Adrenal gland (tissue), 12 donors: Measurements from ENCODE around the gene OLFM2. TPM values are rescaled to one million over a fixed set of nuclear protein-coding genes. Genes with fewer than 3 reads are reported as not detected.

Experiments
- DNase-seq, 7 donors: peaks; one replicate each; pipeline ENCODE4 v3.0.0-alpha.2; 2019 to 2020
- H3K27ac ChIP-seq, 5 donors: fragments of 200-600 bp; sonication (generic) in 4 of 5; 1 replicate in 3 of 5; 2 replicates in 2 of 5; pipeline versions ENCODE4 v1.5.1 to v1.8.0; 2016 to 2020; ENCODE audit warnings: mild to moderate bottlenecking in 1 of 5
- H3K27me3 ChIP-seq: fragments of 200-600 bp; 2 replicates; pipeline ENCODE4 v1.8.0; 2021
- H3K36me3 ChIP-seq, 2 donors: fragments of 200-600 bp; replicated peaks in 1 of 2; 1 replicate in 1 of 2; 2 replicates in 1 of 2; pipeline versions ENCODE4 v1.5.1 to v1.8.0; 2018 to 2022
- H3K4me1 ChIP-seq, 2 donors: fragments of 200-600 bp; replicated peaks in 1 of 2; 1 replicate in 1 of 2; 2 replicates in 1 of 2; pipeline versions ENCODE4 v1.5.1 to v1.8.0; 2018 to 2021
- H3K4me3 ChIP-seq, 4 donors: fragments of 200-600 bp; sonication (generic) in 3 of 4; one replicate each; pipeline ENCODE4 v1.5.1; 2016 to 2018
- H3K9me3 ChIP-seq, 3 donors: fragments of 200-600 bp; sonication (generic) in 1 of 3; replicated peaks in 1 of 3; 1 replicate in 2 of 3; 2 replicates in 1 of 3; pipeline versions ENCODE4 v1.5.1 to v1.8.0; 2016 to 2021
- CTCF ChIP-seq, 6 experiments: fragments of 450-650 bp in 4 of 6; fragments of 200-600 bp in 2 of 6; sonication (generic) in 1 of 6; IDR thresholded peaks; 1 replicate in 5 of 6; 2 replicates in 1 of 6; pipeline versions ENCODE4 v1.5.1 to v1.8.0; 2016 to 2021; ENCODE audit warnings: antibody characterized with exemption in 6 of 6, mild to moderate bottlenecking in 2 of 6, moderate library complexity in 1 of 6
- POLR2A ChIP-seq, 2 donors: fragments of 450-650 bp; IDR thresholded peaks; one replicate each; pipeline ENCODE4 v1.6.1; 2017; ENCODE audit warnings: antibody characterized with exemption in 2 of 2, mild to moderate bottlenecking in 2 of 2, moderate library complexity in 1 of 2
- WGBS, 4 donors: extraction: QIAGEN DNeasy Blood & Tissue Kit in 2 of 4; methylation state at CpG; one replicate each; pipeline versions ENCODE4 v1.1.5 to v1.1.7; 2013 to 2017; 5-methylcytosine and 5-hydroxymethylcytosine counted together
- intact Hi-C, 2 donors: fragments of 100-400 bp; cut with DNase I; formaldehyde crosslinking; loops; one replicate each; pipeline versions ENCODE4 v1.14.1 to v1.15.0; 2022 to 2023
- polyA plus RNA-seq, 3 donors: library from polyadenylated mRNA; stranded (reverse); fragments of 200-250 nt in 2 of 3; fragments of 350-450 nt in 1 of 3; fragmentation: Illumina TruSeq in 1 of 3; extraction: RNeasy Lipid Tissue Mini Kit (QIAGEN cat#74804) in 1 of 3; gene quantifications; one replicate each; pipeline ENCODE4 v1.2.3, GENCODE V29; 2013 to 2014
- total RNA-seq, 9 donors: library from RNA; depleted of rRNA in 4 of 9; stranded (reverse); fragments of >200 nt in 4 of 9; fragments of 120-200 nt in 1 of 9; fragmentation: NEBNext Ultra II Directional in 1 of 9; extraction: Animal tissue kit (Norgen Biotek cat#: 25700) in 1 of 9; gene quantifications; one replicate each; pipeline versions ENCODE4 v1.1.0 to v1.2.4, GENCODE V29; 2013 to 2023
- donor health status: healthy with polysubstance abuse.
- donor health status: Bipolar disorder and iron deficiency.
- donor health status: DM: yes; HTN: yes; CAD: no.
- donor health status: DM: no; HTN: no; CAD: no.
- donor health status: DM: no; HTN: no; CAD: no.
- donor health status: DM: yes; HTN: yes; CAD: no.

OLFM2 gene
- total and polyA plus RNA-seq, 12 donors = 2.2 to 76.2 (median 51.5) TPM

GRCh38 chr19:9838324-9838723 is 98.0 kb downstream of the OLFM2 start:
- WGBS, 4 donors = 88 to 94% (median 92%) methylated on average over 2 to 15 of the region's 15 CpGs
- Histone ChIP-seq H3K27ac (no peak overlapping the region), H3K9me3 (no peaks in the 10 kb centered on the region), H3K36me3 (peaks cover 0 to 37% of the 10 kb centered on the region in 2 donors), H3K27me3 (no peaks in the 10 kb centered on the region), H3K4me1 (peaks cover 16 to 31% of the 10 kb centered on the region in 2 donors), H3K4me3 (no peak overlapping the region)
- intact Hi-C loops = no loop called here
- no peak for DNase-seq
- TF ChIP-seq CTCF (IDR thresholded peaks at IDR 0.05) (no peak), POLR2A (IDR thresholded peaks at IDR 0.05) (no peak)

- peaks cover 6 to 16% of the 10 kb centered on the region in 2 donors for H3K4me1 ChIP-seq
- H3K36me3 ChIP-seq = peaks cover 0 to 29% of the 10 kb centered on the region in 2 donors
- intact Hi-C loops = no loop called here
- H3K27me3 ChIP-seq = no peaks in the 10 kb centered on the region
- TF ChIP-seq CTCF (IDR thresholded peaks at IDR 0.05) (no peak), POLR2A (IDR thresholded peaks at IDR 0.05) (no peak)
- H3K4me3 ChIP-seq = peak overlapping the region in 2 of 4 donors; percentile 62 to 73
- H3K9me3 ChIP-seq = no peaks in the 10 kb centered on the region
- H3K27ac ChIP-seq = no peak overlapping the region
- peak in 2 of 7 donors; percentile 38 to 42 for DNase-seq
- 0 to 9% (median 6%) methylated on average over 5 of the region's 5 CpGs for WGBS, 4 donors
Measured at GRCh38 chr19:9836021-9836420, 100.3 kb downstream of the OLFM2 start.

GRCh38 chr19:9835507-9835949 is 100.8 kb downstream of the OLFM2 start:
- TF ChIP-seq POLR2A (IDR thresholded peaks at IDR 0.05) (no peak), CTCF (IDR thresholded peaks at IDR 0.05) (no peak)
- H3K4me3 ChIP-seq = peak overlapping the region; percentile 30 to 73 (median 60)
- H3K4me1 ChIP-seq = peaks cover 6 to 16% of the 10 kb centered on the region in 2 donors
- intact Hi-C loops = no loop called here
- peaks cover 0 to 27% of the 10 kb centered on the region in 2 donors for H3K36me3 ChIP-seq
- peak overlapping the region in 2 of 5 donors; percentile 39 to 71 for H3K27ac ChIP-seq
- no peaks in the 10 kb centered on the region for H3K27me3 ChIP-seq
- H3K9me3 ChIP-seq = no peaks in the 10 kb centered on the region
- no peak for DNase-seq
- 2 to 5% (median 3%) methylated on average over 4 to 28 of the region's 28 CpGs for WGBS, 4 donors

- H3K27me3 ChIP-seq = no peaks in the 10 kb centered on the region
- peak within 1 kb of the TSS in 2 of 5 donors; percentile 39 to 71 for H3K27ac ChIP-seq
- 0 to 1% (median 0%) methylated on average over 2 to 73 of the region's 73 CpGs for whole genome bisulfite sequencing, 4 donors
- DNase-seq = peak; percentile 98 to 100 (median 99)
- peaks cover 0 to 27% of the 10 kb centered on the region in 2 donors for H3K36me3 ChIP-seq
- intact Hi-C loops = no loop called here
- TF ChIP-seq CTCF (IDR thresholded peaks at IDR 0.05) (peak; percentile 15 to 61 (median 44)), POLR2A (IDR thresholded peaks at IDR 0.05) (peak in 1 of 2 donors; percentile 4)
- H3K4me3 ChIP-seq = peak within 1 kb of the TSS; percentile 58 to 96 (median 68)
- H3K4me1 ChIP-seq = peaks cover 6 to 16% of the 10 kb centered on the region in 2 donors
- no peaks in the 10 kb centered on the region for H3K9me3 ChIP-seq
Measured at GRCh38 chr19:9834726-9835506, 101.4 kb downstream of the OLFM2 start, which contains the start of gene PIN1. Gene PIN1 (plus strand): TSS chr19:9835318. CDS start chr19:9835345, 27 bp downstream.
